Measurements from ENCODE around the gene CDKN1B. TPM values are rescaled to one million over a fixed set of nuclear protein-coding genes. Genes with fewer than 3 reads are reported as not detected.

Gene CDKN1B
- 10 to 100 TPM; 41.1 to 95.4 TPM for total RNA-seq

- no peaks in the 10 kb centered on the region for H3K9me3 Mint-ChIP-seq
- peaks cover 74% of the 10 kb centered on the region for H3K36me3 Mint-ChIP-seq (ENCODE audit: low read depth)
- H3K4me1 Mint-ChIP-seq = peaks cover 33% of the 10 kb centered on the region
- H3K27ac Mint-ChIP-seq = peak within 1 kb of the TSS; percentile 96
- H3K27me3 Mint-ChIP-seq = no peaks in the 10 kb centered on the region
- peak within 1 kb of the TSS; percentile 93 for H3K4me3 Mint-ChIP-seq
- peak; percentile 55 for ATAC-seq (replicated peaks)
These were observed at the start of gene CDKN1B for GRCh38 chr12:12716793-12717585. CDKN1B (plus strand) TSS chr12:12717368; CDS start chr12:12717840, 472 bp downstream.

- H3K27me3 Mint-ChIP-seq = no peaks in the 10 kb centered on the region
- H3K4me1 Mint-ChIP-seq = peaks cover 10% of the 10 kb centered on the region
- H3K36me3 Mint-ChIP-seq (ENCODE audit: low read depth) = no peaks in the 10 kb centered on the region
- H3K4me3 Mint-ChIP-seq = no peak overlapping the region
- no peaks in the 10 kb centered on the region for H3K9me3 Mint-ChIP-seq
- H3K27ac Mint-ChIP-seq = no peak overlapping the region
- no peak for ATAC-seq (replicated peaks)
These were observed 49.2 kb upstream of the CDKN1B start for GRCh38 chr12:12668005-12668404.

DNA sequence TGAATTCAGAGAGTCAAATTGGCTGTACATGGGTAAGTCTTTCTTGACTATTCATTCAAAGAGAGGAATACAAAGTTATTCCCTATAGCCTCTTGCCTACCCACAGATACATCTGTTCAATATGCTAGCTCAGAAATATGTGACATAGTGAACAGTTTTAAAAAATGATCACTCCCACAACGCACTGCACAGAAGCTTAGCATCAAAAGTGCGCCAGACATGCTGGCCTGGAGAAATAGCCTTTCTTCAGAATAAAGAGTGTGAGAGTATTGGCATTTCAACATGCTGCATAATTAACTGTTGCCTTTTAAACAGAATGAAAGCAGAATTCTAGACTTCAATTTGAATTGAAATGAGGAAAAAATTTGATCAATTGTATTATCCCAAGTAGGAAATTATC lies 48.1 kb upstream of the CDKN1B start:
- Mint-ChIP-seq H3K27me3 (no peaks in the 10 kb centered on the region), H3K4me1 (peaks cover 15% of the 10 kb centered on the region), H3K36me3 (ENCODE audit: low read depth) (no peaks in the 10 kb centered on the region), H3K9me3 (no peaks in the 10 kb centered on the region), H3K4me3 (no peak overlapping the region), H3K27ac (no peak overlapping the region)
- ATAC-seq (replicated peaks) = no peak

- ATAC-seq (replicated peaks) = no peak
- Mint-ChIP-seq H3K27ac (peak overlapping the region; percentile 69), H3K9me3 (no peaks in the 10 kb centered on the region), H3K36me3 (ENCODE audit: low read depth) (no peaks in the 10 kb centered on the region), H3K4me1 (peaks cover 15% of the 10 kb centered on the region), H3K27me3 (no peaks in the 10 kb centered on the region), H3K4me3 (peak overlapping the region; percentile 14)
These were observed 45.1 kb upstream of the CDKN1B start for GRCh38 chr12:12671850-12672660.

DNA sequence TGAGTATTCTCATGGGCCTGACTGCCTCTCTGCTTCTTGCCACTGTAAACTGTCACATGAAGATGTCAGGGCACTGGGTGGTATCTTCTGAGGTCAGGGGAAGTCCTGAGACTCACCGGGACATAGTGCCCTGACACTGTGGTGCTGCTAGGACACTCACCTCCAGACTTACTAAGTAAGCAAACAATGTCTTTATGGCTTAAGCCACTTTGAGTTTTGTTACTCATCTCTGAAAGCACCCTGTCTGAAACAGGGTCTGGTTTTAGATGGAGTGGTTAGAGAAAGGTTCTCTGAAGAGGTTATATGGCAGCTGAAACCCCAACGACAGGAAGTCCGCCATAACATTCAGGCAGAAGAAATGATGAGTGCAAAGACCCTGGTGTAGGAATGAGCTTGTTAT lies 43.9 kb upstream of the CDKN1B start:
- Mint-ChIP-seq H3K36me3 (ENCODE audit: low read depth) (no peaks in the 10 kb centered on the region), H3K9me3 (no peaks in the 10 kb centered on the region), H3K4me3 (peak overlapping the region; percentile 14), H3K27ac (peak overlapping the region; percentile 69), H3K4me1 (peaks cover 15% of the 10 kb centered on the region), H3K27me3 (no peaks in the 10 kb centered on the region)
- peak; percentile 97 for ATAC-seq (replicated peaks)

DNA sequence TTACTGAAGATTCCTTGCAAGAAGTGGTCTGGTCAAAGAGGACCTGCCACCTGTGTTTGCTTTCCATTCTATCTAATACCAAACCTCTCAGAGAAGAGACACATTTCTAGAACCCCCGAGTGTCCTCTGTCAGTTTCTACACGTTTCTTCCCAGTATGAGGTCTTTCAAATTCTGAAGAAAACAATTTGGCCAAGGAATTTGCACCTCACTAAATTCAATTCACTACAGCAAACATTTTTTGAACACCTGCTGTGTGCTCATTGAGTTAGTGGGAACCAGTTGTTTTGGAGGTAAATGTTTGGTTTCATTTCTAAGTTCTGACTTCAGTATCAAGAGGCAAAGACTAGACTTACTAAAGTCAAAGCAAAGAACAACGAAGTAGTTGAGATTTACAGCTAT lies 40.6 kb upstream of the CDKN1B start:
- Mint-ChIP-seq H3K27ac (no peak overlapping the region), H3K4me3 (no peak overlapping the region), H3K36me3 (ENCODE audit: low read depth) (no peaks in the 10 kb centered on the region), H3K4me1 (peaks cover 14% of the 10 kb centered on the region), H3K27me3 (no peaks in the 10 kb centered on the region), H3K9me3 (no peaks in the 10 kb centered on the region)
- ATAC-seq (replicated peaks) = no peak

GRCh38 chr12:12681061-12681765 lies 36.0 kb upstream of the CDKN1B start:
- Mint-ChIP-seq H3K9me3 (no peaks in the 10 kb centered on the region), H3K27me3 (no peaks in the 10 kb centered on the region), H3K4me3 (no peak overlapping the region), H3K4me1 (no peaks in the 10 kb centered on the region), H3K36me3 (ENCODE audit: low read depth) (no peaks in the 10 kb centered on the region), H3K27ac (no peak overlapping the region)
- ATAC-seq (replicated peaks) = no peak

DNA sequence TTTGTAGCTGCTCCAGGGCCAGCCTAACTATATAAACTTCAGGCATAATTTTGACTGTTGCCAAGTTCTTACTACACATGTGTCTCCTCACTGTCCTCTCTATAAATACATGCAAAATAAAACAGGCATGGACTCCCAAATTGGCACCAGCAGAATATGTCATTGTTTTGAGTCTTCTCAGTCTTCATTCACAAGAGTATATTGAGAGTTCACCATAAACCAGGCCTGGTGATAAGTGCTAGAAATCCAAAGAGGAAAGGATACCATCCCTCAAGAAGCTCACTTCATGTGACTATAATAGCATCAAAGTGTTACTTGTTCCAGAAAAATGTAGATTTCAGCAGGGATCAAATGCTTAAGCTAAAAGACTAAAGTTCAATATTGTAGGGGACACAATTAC lies 34.9 kb upstream of the CDKN1B start:
- no peaks in the 10 kb centered on the region for H3K9me3 Mint-ChIP-seq
- H3K27me3 Mint-ChIP-seq = no peaks in the 10 kb centered on the region

DNA sequence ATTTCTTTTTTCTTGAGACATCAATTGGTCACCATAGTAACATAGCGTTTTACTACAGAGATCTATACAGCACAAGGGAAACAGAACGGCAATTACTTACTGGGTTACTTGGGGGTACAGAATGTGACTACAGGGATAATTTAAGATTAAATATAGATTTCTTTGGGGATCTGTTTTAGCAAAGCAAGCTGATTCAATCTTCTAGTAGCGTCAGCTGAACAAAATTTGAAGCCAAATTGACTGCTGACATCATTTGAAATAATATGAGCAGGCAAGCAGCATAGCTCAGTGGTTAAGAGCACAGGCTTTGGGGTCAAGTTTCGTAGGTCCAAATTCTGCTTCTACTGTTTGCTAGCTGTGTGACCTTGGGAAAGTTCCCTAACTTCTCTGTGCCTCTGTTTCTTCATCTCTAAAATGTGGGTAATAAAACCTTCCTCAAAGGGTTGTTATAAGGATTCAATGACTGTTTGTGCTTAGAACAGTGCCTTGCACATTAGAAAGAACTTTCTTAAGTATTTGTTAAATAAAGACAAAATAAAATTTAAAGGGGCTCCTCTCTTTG lies 34.0 kb upstream of the CDKN1B start:
- Mint-ChIP-seq H3K27ac (no peak overlapping the region), H3K4me1 (no peaks in the 10 kb centered on the region), H3K36me3 (ENCODE audit: low read depth) (peaks cover 6% of the 10 kb centered on the region), H3K9me3 (no peaks in the 10 kb centered on the region), H3K4me3 (no peak overlapping the region), H3K27me3 (no peaks in the 10 kb centered on the region)
- ATAC-seq (replicated peaks) = no peak

More for the DNA sequence above, 34.9 kb upstream of the CDKN1B start:
- Mint-ChIP-seq H3K4me1 (no peaks in the 10 kb centered on the region), H3K36me3 (ENCODE audit: low read depth) (no peaks in the 10 kb centered on the region), H3K4me3 (no peak overlapping the region), H3K27ac (no peak overlapping the region)
- ATAC-seq (replicated peaks) = no peak

DNA sequence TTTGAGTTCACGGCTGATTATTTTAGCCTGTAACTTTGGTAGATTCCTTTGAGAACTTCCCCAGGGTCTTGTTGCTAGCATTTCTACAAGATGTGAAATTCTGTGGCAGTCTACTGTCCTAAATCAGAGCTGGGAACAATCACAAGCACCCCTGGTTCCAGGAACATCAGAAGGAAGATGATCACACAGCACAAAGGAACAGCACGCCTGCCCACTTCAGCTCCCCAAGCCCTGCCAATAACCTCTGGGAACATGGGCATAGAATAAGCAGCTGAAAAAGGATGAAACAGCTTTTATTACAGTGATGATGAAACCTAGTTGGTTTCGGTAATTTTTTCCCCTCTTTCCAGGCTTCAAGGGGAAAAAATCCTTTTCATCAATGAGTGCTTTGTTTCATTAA lies 33.4 kb upstream of the CDKN1B start:
- H3K27ac Mint-ChIP-seq = no peak overlapping the region

GRCh38 chr12:12684375-12685106 lies 32.6 kb upstream of the CDKN1B start:
- no peak overlapping the region for H3K27ac Mint-ChIP-seq
- H3K9me3 Mint-ChIP-seq = no peaks in the 10 kb centered on the region
- H3K4me3 Mint-ChIP-seq = no peak overlapping the region
- peaks cover 12% of the 10 kb centered on the region for H3K36me3 Mint-ChIP-seq (ENCODE audit: low read depth)
- no peaks in the 10 kb centered on the region for H3K4me1 Mint-ChIP-seq
- no peaks in the 10 kb centered on the region for H3K27me3 Mint-ChIP-seq
- ATAC-seq (replicated peaks) = no peak

More for the DNA sequence above, 33.4 kb upstream of the CDKN1B start:
- no peaks in the 10 kb centered on the region for H3K9me3 Mint-ChIP-seq
- H3K27me3 Mint-ChIP-seq = no peaks in the 10 kb centered on the region
- no peak for ATAC-seq (replicated peaks)
- no peak overlapping the region for H3K4me3 Mint-ChIP-seq
- no peaks in the 10 kb centered on the region for H3K4me1 Mint-ChIP-seq
- peaks cover 11% of the 10 kb centered on the region for H3K36me3 Mint-ChIP-seq (ENCODE audit: low read depth)

DNA sequence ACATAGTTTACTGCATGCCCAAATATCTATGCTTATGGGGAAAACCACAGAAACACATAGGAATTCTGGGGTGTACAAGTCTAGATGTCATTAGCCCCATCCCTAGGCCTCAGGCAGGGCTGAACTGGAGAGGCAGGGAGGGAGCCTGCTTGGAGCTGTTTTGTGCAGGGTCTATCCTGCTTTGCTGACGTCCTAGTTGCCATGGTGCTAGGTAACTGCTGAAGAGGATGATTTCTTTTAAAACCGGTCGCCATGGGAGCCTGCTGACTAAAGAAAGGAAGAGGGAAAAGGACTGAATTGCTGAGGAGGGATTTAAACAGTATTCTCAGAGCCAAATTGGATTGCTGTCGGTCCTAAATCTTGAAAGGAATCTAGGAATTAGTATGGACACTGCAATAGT lies 31.9 kb upstream of the CDKN1B start:
- Mint-ChIP-seq H3K36me3 (ENCODE audit: low read depth) (peaks cover 12% of the 10 kb centered on the region), H3K9me3 (no peaks in the 10 kb centered on the region), H3K4me1 (peaks cover 4% of the 10 kb centered on the region), H3K27me3 (no peaks in the 10 kb centered on the region), H3K4me3 (no peak overlapping the region), H3K27ac (no peak overlapping the region)
- ATAC-seq (replicated peaks) = no peak

GRCh38 chr12:12686472-12686871 lies 30.7 kb upstream of the CDKN1B start:
- Mint-ChIP-seq H3K4me3 (no peak overlapping the region), H3K27me3 (no peaks in the 10 kb centered on the region), H3K4me1 (peaks cover 10% of the 10 kb centered on the region), H3K9me3 (no peaks in the 10 kb centered on the region), H3K27ac (no peak overlapping the region), H3K36me3 (ENCODE audit: low read depth) (peaks cover 15% of the 10 kb centered on the region)
- no peak for ATAC-seq (replicated peaks)

DNA sequence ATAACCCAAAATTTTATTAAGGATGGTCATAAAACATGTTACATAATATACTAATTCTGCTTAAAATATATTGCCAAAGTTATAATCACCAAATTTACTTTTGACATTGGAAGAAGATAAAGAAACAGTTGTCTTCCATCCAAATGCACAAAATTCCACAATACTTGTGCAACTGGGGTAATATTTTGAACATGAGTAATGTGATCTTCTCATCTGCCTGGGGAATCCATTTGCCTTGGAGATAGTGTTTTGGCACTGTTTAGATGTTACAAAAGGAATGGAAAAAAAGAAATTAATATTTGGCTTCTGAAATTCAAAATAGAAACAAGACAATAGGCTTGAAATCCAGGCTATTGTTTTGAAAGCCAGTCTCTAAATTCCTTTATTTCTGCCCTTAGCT lies 30.2 kb upstream of the CDKN1B start:
- H3K4me1 Mint-ChIP-seq = peaks cover 15% of the 10 kb centered on the region
- H3K27ac Mint-ChIP-seq = no peak overlapping the region
- peaks cover 18% of the 10 kb centered on the region for H3K36me3 Mint-ChIP-seq (ENCODE audit: low read depth)
- H3K9me3 Mint-ChIP-seq = no peaks in the 10 kb centered on the region
- no peak for ATAC-seq (replicated peaks)
- H3K27me3 Mint-ChIP-seq = no peaks in the 10 kb centered on the region
- H3K4me3 Mint-ChIP-seq = no peak overlapping the region

Data from activated T-helper 17 cell treated with anti-CD3 and anti-CD28 coated beads, Interleukin-2, amount 50 U/mL, for 72 hours (primary cell).